Smooth muscle cell (in vitro differentiated cells): ENCODE measurements around the gene TMEM54. TPM values are rescaled to one million over a fixed set of nuclear protein-coding genes. Genes with fewer than 3 reads are reported as not detected.

Experiments used
- DNase-seq: peaks from one replicate; lab custom pipeline; 2025; ENCODE audit not compliant: unreplicated experiment; lab: John Stamatoyannopoulos, UW
- H2AFZ ChIP-seq: fragments of 200-600 bp; sonication (generic); 2 replicates; pipeline ENCODE4 v1.6.0; 2016; ENCODE audit warnings: antibody characterized with exemption, low read depth, mild to moderate bottlenecking
- H3F3A ChIP-seq: fragments of 200-600 bp; sonication (generic); 2 replicates; pipeline ENCODE4 v1.6.0; 2017; ENCODE audit warnings: antibody characterized with exemption, low read depth
- H3K27ac ChIP-seq: fragments of 200-600 bp; sonication (generic); 2 replicates; pipeline ENCODE4 v1.5.1; 2016; ENCODE audit warnings: low read depth, mild to moderate bottlenecking
- H3K27me3 ChIP-seq: fragments of 200-600 bp; sonication (generic); 2 replicates; pipeline ENCODE4 v1.6.1; 2016; ENCODE audit warnings: low read depth, mild to moderate bottlenecking
- H3K36me3 ChIP-seq: fragments of 200-600 bp; sonication (generic); 2 replicates; pipeline ENCODE4 v1.5.1; 2016; ENCODE audit warnings: low read depth
- H3K4me1 ChIP-seq: fragments of 200-600 bp; sonication (generic); 2 replicates; pipeline ENCODE4 v1.5.1; 2016; ENCODE audit warnings: low read depth
- H3K4me2 ChIP-seq: fragments of 200-600 bp; sonication (generic); 2 replicates; pipeline ENCODE4 v1.6.0; 2016; ENCODE audit warnings: mild to moderate bottlenecking
- H3K4me3 ChIP-seq: fragments of 200-600 bp; sonication (generic); 2 replicates; pipeline ENCODE4 v1.5.1; 2016; ENCODE audit warnings: mild to moderate bottlenecking
- H3K79me2 ChIP-seq: fragments of 200-600 bp; sonication (generic); 2 replicates; pipeline ENCODE4 v1.6.0; 2016; ENCODE audit warnings: low read depth, mild to moderate bottlenecking
- H3K9ac ChIP-seq: fragments of 200-600 bp; sonication (generic); 2 replicates; pipeline ENCODE4 v1.6.0; 2016; ENCODE audit warnings: low read depth
- H3K9me3 ChIP-seq: fragments of 200-600 bp; sonication (generic); replicated peaks from 2 replicates; pipeline ENCODE4 v1.5.1; 2016; ENCODE audit warnings: low read depth
- H4K20me1 ChIP-seq: fragments of 200-600 bp; sonication (generic); 2 replicates; pipeline ENCODE4 v1.6.0; 2016; ENCODE audit warnings: low read depth
- WGBS: methylation state at CpG from one replicate; pipeline ENCODE4 v1.1.7; 2016; ENCODE audit warnings: low lambda C conversion rate; 5-methylcytosine and 5-hydroxymethylcytosine counted together
- polyA plus RNA-seq: library from polyadenylated mRNA; unstranded; fragments of >200 nt; fragmentation: Nextera tagmentation; extraction: Ambion mirVana; gene quantifications from 2 replicates; pipeline ENCODE4 v1.2.1, GENCODE V29; 2016
- total RNA-seq: library from RNA; depleted of rRNA; stranded (reverse); fragments of >200 nt; gene quantifications from 2 replicates; pipeline ENCODE4 v1.2.3, GENCODE V29; 2014
- TF ChIP-seq, protein P1 (sequence below): fragments of 200-600 bp; sonication (generic); IDR thresholded peaks from 2 replicates; pipeline ENCODE4 v1.5.1; 2017; ENCODE audit warnings: borderline replicate concordance, mild to moderate bottlenecking, antibody characterized with exemption; ENCODE audit not compliant: insufficient read depth, poor library complexity, severe bottlenecking

Gene TMEM54
- total and polyA plus RNA-seq, 2 experiments from 2014 or later, result 59.0 to 84.1 TPM

DNA sequence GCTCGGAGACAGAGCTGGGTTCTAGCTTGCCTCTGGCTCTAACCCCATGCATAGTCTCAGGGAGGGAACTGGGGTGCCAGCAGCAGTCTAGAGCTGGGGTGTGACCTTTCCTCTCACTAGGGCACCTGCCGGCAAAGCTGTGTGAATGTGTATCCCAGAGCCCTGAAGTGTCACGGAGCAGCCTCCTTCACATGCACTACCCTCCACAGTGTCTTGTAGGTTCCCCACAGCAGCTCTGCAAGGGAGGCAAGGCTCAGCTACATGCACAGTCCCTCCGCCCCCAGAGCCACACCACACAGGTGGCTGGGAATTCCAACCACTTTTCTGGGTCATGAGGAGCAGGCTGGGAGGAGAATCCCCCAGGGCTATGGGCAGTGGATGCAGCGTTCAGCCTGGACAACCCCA, 22.6 kb downstream of the TMEM54 start:
- H2AFZ ChIP-seq, result no peak overlapping the region
- H3K9ac ChIP-seq, result no peak overlapping the region
- no peak overlapping the region for H3K4me2 ChIP-seq
- 88% methylated on average over 5 of the region's 5 CpGs for WGBS
- no peak for DNase-seq
- no peaks in the 10 kb centered on the region for H3K79me2 ChIP-seq
- TF ChIP-seq, protein P1, sequence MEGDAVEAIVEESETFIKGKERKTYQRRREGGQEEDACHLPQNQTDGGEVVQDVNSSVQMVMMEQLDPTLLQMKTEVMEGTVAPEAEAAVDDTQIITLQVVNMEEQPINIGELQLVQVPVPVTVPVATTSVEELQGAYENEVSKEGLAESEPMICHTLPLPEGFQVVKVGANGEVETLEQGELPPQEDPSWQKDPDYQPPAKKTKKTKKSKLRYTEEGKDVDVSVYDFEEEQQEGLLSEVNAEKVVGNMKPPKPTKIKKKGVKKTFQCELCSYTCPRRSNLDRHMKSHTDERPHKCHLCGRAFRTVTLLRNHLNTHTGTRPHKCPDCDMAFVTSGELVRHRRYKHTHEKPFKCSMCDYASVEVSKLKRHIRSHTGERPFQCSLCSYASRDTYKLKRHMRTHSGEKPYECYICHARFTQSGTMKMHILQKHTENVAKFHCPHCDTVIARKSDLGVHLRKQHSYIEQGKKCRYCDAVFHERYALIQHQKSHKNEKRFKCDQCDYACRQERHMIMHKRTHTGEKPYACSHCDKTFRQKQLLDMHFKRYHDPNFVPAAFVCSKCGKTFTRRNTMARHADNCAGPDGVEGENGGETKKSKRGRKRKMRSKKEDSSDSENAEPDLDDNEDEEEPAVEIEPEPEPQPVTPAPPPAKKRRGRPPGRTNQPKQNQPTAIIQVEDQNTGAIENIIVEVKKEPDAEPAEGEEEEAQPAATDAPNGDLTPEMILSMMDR, result no peak
- no peaks in the 10 kb centered on the region for H3K36me3 ChIP-seq
- no peaks in the 10 kb centered on the region for H3F3A ChIP-seq
- H3K9me3 ChIP-seq, result no peaks in the 10 kb centered on the region
- no peaks in the 10 kb centered on the region for H3K27me3 ChIP-seq
- H3K4me1 ChIP-seq, result no peaks in the 10 kb centered on the region
- no peak overlapping the region for H3K4me3 ChIP-seq
- H3K27ac ChIP-seq, result no peak overlapping the region
- H4K20me1 ChIP-seq, result no peaks in the 10 kb centered on the region

DNA sequence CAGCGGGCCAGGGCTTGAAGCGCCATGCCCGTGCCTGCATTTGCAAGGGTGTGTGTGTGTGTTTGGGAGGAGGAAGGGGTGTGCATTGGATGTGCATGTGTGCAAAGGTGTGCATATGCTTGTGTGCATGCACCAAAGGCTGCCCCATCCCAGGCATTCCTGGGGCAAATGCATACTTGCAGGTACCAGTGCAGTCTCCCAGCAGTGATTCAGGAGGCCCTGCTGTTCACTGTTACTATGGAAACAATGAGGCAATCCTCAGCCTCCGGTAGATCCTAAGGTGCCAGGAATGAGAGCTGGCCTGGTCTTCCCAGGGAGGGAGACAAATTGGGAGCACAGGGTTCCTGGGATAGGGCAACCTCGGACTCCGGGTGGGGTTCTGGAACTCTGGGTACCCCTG, 23.0 kb downstream of the TMEM54 start:
- no peak overlapping the region for H3K27ac ChIP-seq
- H3K27me3 ChIP-seq, result no peaks in the 10 kb centered on the region
- H3F3A ChIP-seq, result no peaks in the 10 kb centered on the region
- H3K4me2 ChIP-seq, result no peak overlapping the region
- TF ChIP-seq, protein P1, result no peak
- H3K4me1 ChIP-seq, result no peaks in the 10 kb centered on the region
- no peaks in the 10 kb centered on the region for H4K20me1 ChIP-seq
- H3K4me3 ChIP-seq, result no peak overlapping the region
- no peaks in the 10 kb centered on the region for H3K9me3 ChIP-seq
- H2AFZ ChIP-seq, result no peak overlapping the region
- H3K79me2 ChIP-seq, result no peaks in the 10 kb centered on the region
- 79% methylated on average over 6 of the region's 6 CpGs for WGBS
- DNase-seq, result no peak
- H3K9ac ChIP-seq, result no peak overlapping the region
- H3K36me3 ChIP-seq, result no peaks in the 10 kb centered on the region

DNA sequence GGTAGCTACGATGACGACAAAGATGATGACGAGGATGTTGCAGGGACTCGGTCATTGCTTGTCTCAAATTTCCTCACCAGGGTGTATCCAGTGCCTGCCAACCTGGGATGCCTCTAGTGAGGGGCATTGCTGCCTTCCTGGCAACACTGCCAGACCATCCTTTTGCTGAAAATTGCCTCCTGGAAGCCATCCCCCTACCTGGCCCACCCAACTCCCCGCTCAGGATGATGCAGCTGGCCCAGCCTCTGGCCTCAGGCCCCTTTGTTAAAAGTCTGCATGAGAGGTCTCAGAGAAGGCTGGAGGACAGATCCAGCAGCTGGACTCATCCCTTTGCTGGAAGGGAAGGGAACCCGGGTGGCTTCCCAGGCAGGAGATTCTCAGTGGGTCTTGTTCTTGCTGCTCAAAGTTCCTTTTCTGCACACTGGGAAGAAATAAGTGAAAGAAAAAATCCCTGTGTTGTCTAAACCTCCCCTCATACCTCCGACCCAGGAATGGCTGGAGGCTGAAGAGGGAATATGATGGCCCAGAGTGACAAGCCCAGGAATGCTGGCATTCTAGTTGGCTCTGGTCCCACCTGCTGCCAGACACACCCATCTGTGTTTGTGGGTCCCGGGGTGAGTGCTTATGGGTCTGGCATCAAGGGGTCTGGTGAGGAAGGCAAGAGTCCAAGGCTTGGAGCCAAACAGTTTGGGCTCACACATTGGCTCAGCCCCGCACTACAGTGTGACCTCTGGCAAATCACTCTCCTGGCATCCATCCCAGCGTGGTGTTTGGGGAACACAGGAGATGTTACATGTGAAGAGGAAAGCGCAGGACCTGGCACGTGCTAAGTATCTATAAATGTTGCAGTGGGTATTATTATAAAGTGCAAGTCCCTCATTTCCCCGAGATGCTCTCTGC, 23.7 kb downstream of the TMEM54 start:
- no peak overlapping the region for H3K4me3 ChIP-seq
- no peaks in the 10 kb centered on the region for H3K9me3 ChIP-seq
- no peak for DNase-seq
- 91% methylated on average over 13 of the region's 13 CpGs for WGBS
- no peaks in the 10 kb centered on the region for H3K36me3 ChIP-seq
- no peak overlapping the region for H3K27ac ChIP-seq
- H3K4me2 ChIP-seq, result no peak overlapping the region
- TF ChIP-seq, protein P1, result no peak
- H4K20me1 ChIP-seq, result no peaks in the 10 kb centered on the region
- H3K27me3 ChIP-seq, result no peaks in the 10 kb centered on the region
- no peaks in the 10 kb centered on the region for H3F3A ChIP-seq
- no peaks in the 10 kb centered on the region for H3K79me2 ChIP-seq
- H3K4me1 ChIP-seq, result no peaks in the 10 kb centered on the region
- H2AFZ ChIP-seq, result no peak overlapping the region
- no peak overlapping the region for H3K9ac ChIP-seq
